ENCODE data around the gene RNASEH1.

Gene RNASEH1, protein sequence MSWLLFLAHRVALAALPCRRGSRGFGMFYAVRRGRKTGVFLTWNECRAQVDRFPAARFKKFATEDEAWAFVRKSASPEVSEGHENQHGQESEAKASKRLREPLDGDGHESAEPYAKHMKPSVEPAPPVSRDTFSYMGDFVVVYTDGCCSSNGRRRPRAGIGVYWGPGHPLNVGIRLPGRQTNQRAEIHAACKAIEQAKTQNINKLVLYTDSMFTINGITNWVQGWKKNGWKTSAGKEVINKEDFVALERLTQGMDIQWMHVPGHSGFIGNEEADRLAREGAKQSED

DNA sequence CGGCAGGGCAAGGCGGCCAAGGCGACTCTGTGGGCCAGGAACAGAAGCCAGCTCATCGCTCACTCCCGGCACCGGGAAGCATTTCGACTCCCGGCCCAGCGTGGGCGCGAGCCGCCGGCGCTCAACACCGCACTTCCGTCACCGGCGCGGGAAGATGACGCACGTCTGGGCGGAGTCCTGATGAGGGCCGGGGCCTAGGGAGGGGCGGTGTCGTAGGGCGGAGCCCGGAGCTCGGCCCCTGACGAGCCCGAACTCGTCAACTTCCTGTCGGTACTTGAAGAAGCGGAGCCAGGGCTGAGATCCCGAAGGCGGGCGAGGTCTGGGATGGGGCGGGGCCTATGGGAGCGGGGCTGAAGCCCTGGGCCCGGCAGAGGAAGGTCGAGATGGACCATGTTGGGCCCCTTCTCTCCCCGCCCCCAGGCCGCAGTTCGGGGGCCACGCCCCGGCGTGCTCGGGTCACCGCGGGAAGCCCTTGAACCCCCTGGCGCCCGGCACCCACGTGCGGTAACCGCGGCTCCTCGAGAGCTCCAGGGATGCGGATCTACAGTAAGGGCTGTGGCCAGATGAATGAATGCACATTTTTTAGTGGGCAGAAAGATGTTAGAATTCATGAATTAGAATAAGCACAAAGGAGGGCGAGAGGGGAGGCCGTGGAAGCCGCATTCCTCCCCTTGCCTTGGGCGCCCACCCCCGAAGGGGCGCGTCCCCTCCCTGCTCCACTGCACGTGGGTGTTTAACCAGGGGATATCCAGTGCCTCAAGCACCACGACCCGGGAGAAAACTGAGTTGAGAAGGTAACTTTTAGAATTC lies at the start of gene RNASEH1:
RNASEH1 (minus strand) TSS at position 129 of the 810 bp plus-strand sequence; CDS start at position 56, 73 bp downstream.
- H3K4me1 ChIP-seq (ENCODE audit: control insufficient read depth, insufficient read depth, low read length), result peaks cover 3% of the 10 kb centered on the region; the same call in 1 of the 2 replicates
- peak within 1 kb of the TSS; percentile 98 for H3K27ac ChIP-seq (ENCODE audit: low read depth, low read length)
- no peaks in the 10 kb centered on the region for H3K9me3 ChIP-seq (ENCODE audit: control insufficient read depth, insufficient read depth, low read depth, low read length)
- peak within 1 kb of the TSS; percentile 75 for H3K4me3 ChIP-seq (ENCODE audit: low read depth, low read length)
- peaks cover 47% of the 10 kb centered on the region for H3K36me3 ChIP-seq (ENCODE audit: control insufficient read depth, insufficient read depth, low read length)
- H3K27me3 ChIP-seq (ENCODE audit: control insufficient read depth, insufficient read depth, low read length), result no peaks in the 10 kb centered on the region
- peak within 1 kb of the TSS; percentile 97 for H3K9ac ChIP-seq (ENCODE audit: low read length)

- Histone ChIP-seq H3K9ac (ENCODE audit: low read length) (no peak overlapping the region), H3K36me3 (ENCODE audit: control insufficient read depth, insufficient read depth, low read length) (no peaks in the 10 kb centered on the region), H3K9me3 (ENCODE audit: control insufficient read depth, insufficient read depth, low read depth, low read length) (no peaks in the 10 kb centered on the region), H3K27me3 (ENCODE audit: control insufficient read depth, insufficient read depth, low read length) (no peaks in the 10 kb centered on the region), H3K27ac (ENCODE audit: low read depth, low read length) (no peak overlapping the region), H3K4me1 (ENCODE audit: control insufficient read depth, insufficient read depth, low read length) (peaks cover 4% of the 10 kb centered on the region; the same call in 1 of the 2 replicates), H3K4me3 (ENCODE audit: low read depth, low read length) (no peak overlapping the region)
Observed at GRCh38 chr2:3606370-3607201, 48.5 kb upstream of the RNASEH1 start.

GRCh38 chr2:3606028-3606369 lies 47.9 kb upstream of the RNASEH1 start:
- no peak overlapping the region for H3K27ac ChIP-seq (ENCODE audit: low read depth, low read length)
- H3K36me3 ChIP-seq (ENCODE audit: control insufficient read depth, insufficient read depth, low read length), result no peaks in the 10 kb centered on the region
- peaks cover 4% of the 10 kb centered on the region; the same call in 1 of the 2 replicates for H3K4me1 ChIP-seq (ENCODE audit: control insufficient read depth, insufficient read depth, low read length)
- no peaks in the 10 kb centered on the region for H3K9me3 ChIP-seq (ENCODE audit: control insufficient read depth, insufficient read depth, low read depth, low read length)
- no peak overlapping the region for H3K9ac ChIP-seq (ENCODE audit: low read length)
- no peaks in the 10 kb centered on the region for H3K27me3 ChIP-seq (ENCODE audit: control insufficient read depth, insufficient read depth, low read length)
- no peak overlapping the region for H3K4me3 ChIP-seq (ENCODE audit: low read depth, low read length)

- H3K9me3 ChIP-seq (ENCODE audit: control insufficient read depth, insufficient read depth, low read depth, low read length), result no peaks in the 10 kb centered on the region
- H3K27ac ChIP-seq (ENCODE audit: low read depth, low read length), result no peak overlapping the region
- H3K36me3 ChIP-seq (ENCODE audit: control insufficient read depth, insufficient read depth, low read length), result no peaks in the 10 kb centered on the region
- no peaks in the 10 kb centered on the region for H3K27me3 ChIP-seq (ENCODE audit: control insufficient read depth, insufficient read depth, low read length)
- peaks cover 4% of the 10 kb centered on the region; the same call in 1 of the 2 replicates for H3K4me1 ChIP-seq (ENCODE audit: control insufficient read depth, insufficient read depth, low read length)
- H3K4me3 ChIP-seq (ENCODE audit: low read depth, low read length), result no peak overlapping the region; the same call in 1 of the 2 replicates
- H3K9ac ChIP-seq (ENCODE audit: low read length), result no peak overlapping the region
Observed at GRCh38 chr2:3604991-3605961, 47.1 kb upstream of the RNASEH1 start.

- Histone ChIP-seq H3K9me3 (ENCODE audit: control insufficient read depth, insufficient read depth, low read depth, low read length) (no peaks in the 10 kb centered on the region), H3K27ac (ENCODE audit: low read depth, low read length) (no peak overlapping the region), H3K4me1 (ENCODE audit: control insufficient read depth, insufficient read depth, low read length) (peaks cover 4% of the 10 kb centered on the region; the same call in 1 of the 2 replicates), H3K4me3 (ENCODE audit: low read depth, low read length) (no peak overlapping the region), H3K9ac (ENCODE audit: low read length) (no peak overlapping the region), H3K36me3 (ENCODE audit: control insufficient read depth, insufficient read depth, low read length) (no peaks in the 10 kb centered on the region), H3K27me3 (ENCODE audit: control insufficient read depth, insufficient read depth, low read length) (no peaks in the 10 kb centered on the region)
Observed at GRCh38 chr2:3604207-3604877, 46.2 kb upstream of the RNASEH1 start.

GRCh38 chr2:3603536-3604206 lies 45.5 kb upstream of the RNASEH1 start:
- no peaks in the 10 kb centered on the region for H3K36me3 ChIP-seq (ENCODE audit: control insufficient read depth, insufficient read depth, low read length)
- H3K4me1 ChIP-seq (ENCODE audit: control insufficient read depth, insufficient read depth, low read length), result peaks cover 4% of the 10 kb centered on the region; the same call in 1 of the 2 replicates
- no peaks in the 10 kb centered on the region for H3K9me3 ChIP-seq (ENCODE audit: control insufficient read depth, insufficient read depth, low read depth, low read length)
- H3K4me3 ChIP-seq (ENCODE audit: low read depth, low read length), result no peak overlapping the region
- no peak overlapping the region for H3K9ac ChIP-seq (ENCODE audit: low read length)
- no peaks in the 10 kb centered on the region for H3K27me3 ChIP-seq (ENCODE audit: control insufficient read depth, insufficient read depth, low read length)
- no peak overlapping the region for H3K27ac ChIP-seq (ENCODE audit: low read depth, low read length)

GRCh38 chr2:3602553-3603339 lies 44.6 kb upstream of the RNASEH1 start:
- Histone ChIP-seq H3K36me3 (ENCODE audit: control insufficient read depth, insufficient read depth, low read length) (no peaks in the 10 kb centered on the region), H3K27ac (ENCODE audit: low read depth, low read length) (no peak overlapping the region), H3K4me3 (ENCODE audit: low read depth, low read length) (no peak overlapping the region), H3K9ac (ENCODE audit: low read length) (no peak overlapping the region), H3K27me3 (ENCODE audit: control insufficient read depth, insufficient read depth, low read length) (no peaks in the 10 kb centered on the region), H3K9me3 (ENCODE audit: control insufficient read depth, insufficient read depth, low read depth, low read length) (no peaks in the 10 kb centered on the region), H3K4me1 (ENCODE audit: control insufficient read depth, insufficient read depth, low read length) (peaks cover 4% of the 10 kb centered on the region; the same call in 1 of the 2 replicates)

GRCh38 chr2:3601561-3602271 lies 43.6 kb upstream of the RNASEH1 start:
- Histone ChIP-seq H3K9ac (ENCODE audit: low read length) (no peak overlapping the region), H3K27ac (ENCODE audit: low read depth, low read length) (no peak overlapping the region), H3K27me3 (ENCODE audit: control insufficient read depth, insufficient read depth, low read length) (no peaks in the 10 kb centered on the region), H3K36me3 (ENCODE audit: control insufficient read depth, insufficient read depth, low read length) (no peaks in the 10 kb centered on the region), H3K4me3 (ENCODE audit: low read depth, low read length) (no peak overlapping the region), H3K9me3 (ENCODE audit: control insufficient read depth, insufficient read depth, low read depth, low read length) (no peaks in the 10 kb centered on the region), H3K4me1 (ENCODE audit: control insufficient read depth, insufficient read depth, low read length) (peaks cover 4% of the 10 kb centered on the region; the same call in 1 of the 2 replicates)

Data from HUES6 (cell line).